Parathyroid adenoma (tissue), 2 donors: ENCODE data around the gene PKN2.
"Not testable (repeated sequence)": the region's sequence is repeated elsewhere in the genome, so short reads cannot be mapped to it uniquely, and the experiment has no call there.

Source experiments
- H2AFZ ChIP-seq: fragments of 300-600 bp; sonication (generic); one replicate; pipeline ENCODE4 v1.7.0; 2017; ENCODE audit warnings: antibody characterized with exemption, mild to moderate bottlenecking
- H3K27ac ChIP-seq: fragments of 300-600 bp; sonication (generic); one replicate; pipeline ENCODE4 v1.7.0; 2017
- H3K27me3 ChIP-seq: fragments of 300-600 bp; sonication (generic); one replicate; pipeline ENCODE4 v1.7.0; 2017; ENCODE audit warnings: low read length; ENCODE audit not compliant: control insufficient read depth, insufficient read depth
- H3K36me3 ChIP-seq: fragments of 300-600 bp; sonication (generic); one replicate; pipeline ENCODE4 v1.7.0; 2017; ENCODE audit warnings: low read length; ENCODE audit not compliant: control insufficient read depth, insufficient read depth
- H3K4me1 ChIP-seq: fragments of 300-600 bp; sonication (generic); one replicate; pipeline ENCODE4 v1.7.0; 2017; ENCODE audit warnings: control low read depth
- H3K4me2 ChIP-seq: fragments of 300-600 bp; sonication (generic); one replicate; pipeline ENCODE4 v1.7.0; 2017; ENCODE audit warnings: low read length
- H3K4me3 ChIP-seq: fragments of 300-600 bp; sonication (generic); one replicate; pipeline ENCODE4 v1.7.0; 2017; ENCODE audit warnings: low read depth, low read length
- H3K79me2 ChIP-seq: fragments of 300-600 bp; sonication (generic); one replicate; pipeline ENCODE4 v1.7.0; 2017; ENCODE audit warnings: control low read depth
- H3K9ac ChIP-seq: fragments of 300-600 bp; sonication (generic); one replicate; pipeline ENCODE4 v1.7.0; 2017; ENCODE audit warnings: mild to moderate bottlenecking
- H3K9me3 ChIP-seq: fragments of 300-600 bp; sonication (generic); one replicate; pipeline ENCODE4 v1.7.0; 2017; ENCODE audit warnings: low read length; ENCODE audit not compliant: control insufficient read depth
- CTCF ChIP-seq: fragments of 300-600 bp; sonication (generic); IDR thresholded peaks from one replicate; pipeline ENCODE4 v1.7.0; 2017; ENCODE audit warnings: antibody characterized with exemption, mild to moderate bottlenecking
- donor health status: primary hyperparathyroidism.

Gene PKN2

GRCh38 chr1:88851303-88852063 lies 167.4 kb downstream of the PKN2 start:
- Histone ChIP-seq H3K9ac (no peak overlapping the region), H3K4me3 (no peak overlapping the region), H3K27ac (no peak overlapping the region), H3K4me2 (no peak overlapping the region), H3K4me1 (no peaks in the 10 kb centered on the region), H2AFZ (no peak overlapping the region), H3K79me2 (no peaks in the 10 kb centered on the region), H3K27me3 (no peaks in the 10 kb centered on the region), H3K9me3 (no peaks in the 10 kb centered on the region), H3K36me3 (no peaks in the 10 kb centered on the region)
- TF ChIP-seq CTCF = no peak

- Histone ChIP-seq H3K4me1 (no peaks in the 10 kb centered on the region), H3K36me3 (no peaks in the 10 kb centered on the region)
These were observed 183.9 kb downstream of the PKN2 start for GRCh38 chr1:88867743-88868521.

GRCh38 chr1:88869644-88870043 lies 185.6 kb downstream of the PKN2 start:
- peaks cover 22% of the 10 kb centered on the region for H3K79me2 ChIP-seq
- not testable (repeated sequence) for H3K27me3 ChIP-seq, H3K9me3 ChIP-seq, H2AFZ ChIP-seq, H3K9ac ChIP-seq, H3K4me3 ChIP-seq, H3K4me2 ChIP-seq, H3K4me1 ChIP-seq, H3K27ac ChIP-seq, H3K36me3 ChIP-seq

More at GRCh38 chr1:88867743-88868521, 183.9 kb downstream of the PKN2 start:
- Histone ChIP-seq H2AFZ (no peak overlapping the region), H3K4me3 (no peak overlapping the region), H3K9ac (no peak overlapping the region), H3K79me2 (peaks cover 19% of the 10 kb centered on the region), H3K9me3 (no peaks in the 10 kb centered on the region), H3K27ac (no peak overlapping the region), H3K27me3 (no peaks in the 10 kb centered on the region), H3K4me2 (no peak overlapping the region)
- no peak for TF ChIP-seq CTCF

- H3K4me3 ChIP-seq = no peak overlapping the region
These were observed 189.8 kb downstream of the PKN2 start for GRCh38 chr1:88873737-88874349.

More at GRCh38 chr1:88873737-88874349, 189.8 kb downstream of the PKN2 start:
- Histone ChIP-seq H2AFZ (no peak overlapping the region), H3K9ac (no peak overlapping the region), H3K4me1 (no peaks in the 10 kb centered on the region), H3K27me3 (no peaks in the 10 kb centered on the region), H3K79me2 (peaks cover 20% of the 10 kb centered on the region), H3K4me2 (no peak overlapping the region), H3K9me3 (no peaks in the 10 kb centered on the region), H3K36me3 (no peaks in the 10 kb centered on the region), H3K27ac (no peak overlapping the region)
- TF ChIP-seq CTCF = no peak
